Activated naive CD8-positive, alpha-beta T cell treated with anti-CD3 and anti-CD28 coated beads, Interleukin-2, amount 50 U/mL, for 24 hours (primary cell): Measurements from ENCODE around the gene AMZ1.

Experiments used
- ATAC-seq: fragments of 150-1000 bp; cut with Tn5 transposase; one replicate; pipeline ENCODE4 v1.10.0; 2021
- DNase-seq: peaks from one replicate; pipeline ENCODE4 v3.0.0; 2021
- H3K27ac Mint-ChIP-seq: one replicate; pipeline ENCODE4 v1.8.0; 2021; ENCODE audit warnings: mild to moderate bottlenecking, mixed read lengths
- H3K27me3 Mint-ChIP-seq: one replicate; pipeline ENCODE4 v1.8.0; 2021; ENCODE audit warnings: mixed read lengths
- H3K36me3 Mint-ChIP-seq: one replicate; pipeline ENCODE4 v1.8.0; 2021; ENCODE audit warnings: low read depth, mixed read lengths
- H3K4me1 Mint-ChIP-seq: one replicate; pipeline ENCODE4 v1.8.0; 2021; ENCODE audit warnings: mixed read lengths
- H3K4me3 Mint-ChIP-seq: one replicate; pipeline ENCODE4 v1.8.0; 2021; ENCODE audit warnings: mild to moderate bottlenecking, moderate library complexity, mixed read lengths
- H3K9me3 Mint-ChIP-seq: one replicate; pipeline ENCODE4 v1.8.0; 2021; ENCODE audit warnings: mixed read lengths

AMZ1 gene

DNA sequence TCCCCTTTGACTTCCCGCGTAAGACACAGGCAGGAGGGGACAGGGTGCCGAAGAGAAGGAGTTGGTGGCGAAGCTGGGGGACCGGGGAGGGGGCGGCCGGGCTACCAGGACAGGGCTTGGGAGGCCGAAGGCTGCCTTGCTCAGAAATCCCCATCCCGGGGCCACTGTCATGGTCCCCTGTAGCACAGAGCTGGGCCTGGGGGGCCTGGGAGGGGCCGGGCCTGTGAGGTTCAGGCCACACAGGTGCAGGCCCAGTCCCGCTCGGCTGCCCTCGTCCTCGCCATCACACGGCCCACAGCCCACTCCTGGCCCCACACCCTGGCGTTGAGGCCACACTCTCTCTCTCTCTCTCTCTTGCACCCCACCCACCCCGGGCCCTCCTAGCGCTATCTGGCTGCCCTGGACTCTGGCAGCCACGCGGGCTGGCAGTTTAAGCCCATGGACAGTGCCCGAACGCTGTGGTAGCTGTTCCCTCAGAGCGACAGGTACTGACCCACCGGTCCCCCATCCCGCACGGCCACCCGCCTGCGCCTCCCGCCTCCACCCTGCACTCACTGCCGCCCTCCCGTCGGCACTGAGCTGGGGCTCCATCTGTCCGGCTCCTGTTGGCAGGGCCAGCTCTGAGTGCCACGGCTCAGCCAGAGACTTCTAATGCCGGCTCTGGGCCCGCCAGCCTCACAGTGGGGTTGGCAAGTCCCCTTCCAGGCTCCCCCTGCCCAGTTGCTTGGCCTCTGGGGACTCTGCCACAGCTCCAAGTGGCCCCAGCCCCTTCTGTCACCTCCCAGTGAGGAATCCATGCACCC, 28.2 kb upstream of the AMZ1 start:
- no peak for DNase-seq
- Mint-ChIP-seq H3K9me3 (no peaks in the 10 kb centered on the region), H3K4me3 (no peak overlapping the region), H3K27me3 (no peaks in the 10 kb centered on the region), H3K36me3 (no peaks in the 10 kb centered on the region), H3K27ac (no peak overlapping the region), H3K4me1 (no peaks in the 10 kb centered on the region)
- no peak for ATAC-seq

DNA sequence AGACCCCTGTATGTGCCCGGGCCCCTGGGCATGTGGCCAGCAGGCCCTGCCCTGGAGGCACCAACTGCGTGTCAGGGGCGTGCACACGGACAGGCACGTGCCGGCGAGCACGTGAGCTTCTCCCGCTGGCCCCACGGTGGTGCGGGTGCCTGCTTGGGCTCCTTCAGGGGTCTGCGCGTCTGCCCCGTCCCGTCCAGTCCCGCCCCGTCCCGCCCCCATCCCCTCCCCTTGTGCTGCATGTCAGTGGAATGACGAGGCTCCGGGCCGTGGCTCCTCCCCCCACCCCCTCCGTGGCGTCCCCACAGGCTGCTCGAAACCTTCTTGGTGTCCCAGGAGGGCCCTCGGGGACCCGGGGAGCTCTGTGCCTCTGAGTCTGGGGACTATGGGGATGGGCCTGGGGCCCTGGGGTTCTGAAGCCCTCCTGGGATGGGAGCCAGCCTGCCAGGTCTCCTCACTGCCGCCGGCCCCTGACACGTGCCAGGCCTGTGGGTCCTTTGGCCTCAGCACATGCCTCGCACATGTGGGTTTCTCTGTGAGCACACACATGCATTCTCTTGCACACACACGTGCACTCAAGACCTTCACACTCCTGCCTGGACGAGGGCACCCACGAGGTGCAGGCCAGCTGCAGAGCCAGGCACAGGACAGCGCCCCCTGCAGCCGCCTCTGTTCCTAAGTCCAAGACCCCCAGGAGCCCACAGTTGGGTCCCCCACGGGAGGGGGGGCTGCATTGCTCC, 27.5 kb upstream of the AMZ1 start:
- ATAC-seq: no peak
- H3K27me3 Mint-ChIP-seq: no peaks in the 10 kb centered on the region
- no peak overlapping the region for H3K4me3 Mint-ChIP-seq
- H3K9me3 Mint-ChIP-seq: no peaks in the 10 kb centered on the region
- no peak for DNase-seq
- H3K27ac Mint-ChIP-seq: no peak overlapping the region
- H3K4me1 Mint-ChIP-seq: no peaks in the 10 kb centered on the region
- H3K36me3 Mint-ChIP-seq: no peaks in the 10 kb centered on the region

DNA sequence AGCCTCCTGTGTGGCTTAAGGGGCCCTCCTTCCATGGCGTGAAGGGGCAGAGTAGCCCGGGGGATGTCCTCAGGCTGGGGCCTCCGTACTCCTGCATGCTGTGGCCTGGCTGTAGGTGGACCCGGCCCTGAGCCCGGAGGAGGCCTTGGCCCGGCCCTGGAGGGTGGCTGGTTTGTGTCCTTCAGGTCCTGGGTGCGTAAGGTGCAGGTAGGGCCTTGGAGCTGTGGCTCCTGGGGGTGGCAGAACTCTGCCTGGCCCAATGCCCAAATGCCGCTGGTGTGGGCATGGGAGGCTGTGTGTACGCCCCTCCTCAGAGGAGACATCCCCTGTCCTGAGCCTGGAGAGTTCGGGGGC, 26.9 kb upstream of the AMZ1 start:
- Mint-ChIP-seq H3K4me1 (no peaks in the 10 kb centered on the region), H3K9me3 (no peaks in the 10 kb centered on the region), H3K27me3 (no peaks in the 10 kb centered on the region), H3K36me3 (no peaks in the 10 kb centered on the region), H3K27ac (no peak overlapping the region), H3K4me3 (no peak overlapping the region)
- ATAC-seq (no peak), DNase-seq (no peak)

DNA sequence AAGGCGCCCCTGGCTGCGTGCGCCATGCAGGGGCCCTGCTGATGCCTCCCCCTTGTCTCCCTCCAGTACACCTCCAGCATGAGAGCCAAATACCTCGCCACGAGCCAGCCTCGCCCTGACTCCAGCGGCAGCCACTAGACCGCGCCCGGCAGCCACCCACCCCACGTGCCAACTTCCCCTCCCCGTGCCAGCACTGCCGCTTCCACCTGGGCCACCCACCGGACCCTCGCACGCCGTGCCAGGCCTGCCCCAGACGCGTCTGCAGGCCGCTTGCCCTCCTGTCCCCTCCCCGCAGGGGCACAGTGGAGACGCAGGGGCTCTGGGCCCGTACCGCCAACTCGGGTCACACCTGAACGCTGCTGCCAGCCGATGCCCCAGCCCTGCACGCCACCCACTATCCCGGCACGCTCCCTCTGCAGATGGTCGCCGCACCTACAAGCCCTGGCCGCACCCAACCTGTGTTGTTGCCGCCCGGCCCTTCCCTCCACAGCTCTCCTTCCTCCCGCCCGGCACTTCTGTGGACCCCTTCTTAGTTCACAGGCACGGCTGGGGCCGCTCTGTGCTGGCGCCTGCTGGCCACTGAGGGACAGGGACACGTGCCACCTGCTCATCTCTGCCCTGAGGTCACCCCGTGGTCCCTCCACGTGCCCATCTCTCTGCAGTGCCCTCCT, 26.3 kb upstream of the AMZ1 start:
- H3K27me3 Mint-ChIP-seq: peaks cover 2% of the 10 kb centered on the region
- no peaks in the 10 kb centered on the region for H3K4me1 Mint-ChIP-seq
- ATAC-seq: no peak
- H3K4me3 Mint-ChIP-seq: no peak overlapping the region
- H3K27ac Mint-ChIP-seq: no peak overlapping the region
- no peak for DNase-seq
- H3K36me3 Mint-ChIP-seq: no peaks in the 10 kb centered on the region
- H3K9me3 Mint-ChIP-seq: no peaks in the 10 kb centered on the region

DNA sequence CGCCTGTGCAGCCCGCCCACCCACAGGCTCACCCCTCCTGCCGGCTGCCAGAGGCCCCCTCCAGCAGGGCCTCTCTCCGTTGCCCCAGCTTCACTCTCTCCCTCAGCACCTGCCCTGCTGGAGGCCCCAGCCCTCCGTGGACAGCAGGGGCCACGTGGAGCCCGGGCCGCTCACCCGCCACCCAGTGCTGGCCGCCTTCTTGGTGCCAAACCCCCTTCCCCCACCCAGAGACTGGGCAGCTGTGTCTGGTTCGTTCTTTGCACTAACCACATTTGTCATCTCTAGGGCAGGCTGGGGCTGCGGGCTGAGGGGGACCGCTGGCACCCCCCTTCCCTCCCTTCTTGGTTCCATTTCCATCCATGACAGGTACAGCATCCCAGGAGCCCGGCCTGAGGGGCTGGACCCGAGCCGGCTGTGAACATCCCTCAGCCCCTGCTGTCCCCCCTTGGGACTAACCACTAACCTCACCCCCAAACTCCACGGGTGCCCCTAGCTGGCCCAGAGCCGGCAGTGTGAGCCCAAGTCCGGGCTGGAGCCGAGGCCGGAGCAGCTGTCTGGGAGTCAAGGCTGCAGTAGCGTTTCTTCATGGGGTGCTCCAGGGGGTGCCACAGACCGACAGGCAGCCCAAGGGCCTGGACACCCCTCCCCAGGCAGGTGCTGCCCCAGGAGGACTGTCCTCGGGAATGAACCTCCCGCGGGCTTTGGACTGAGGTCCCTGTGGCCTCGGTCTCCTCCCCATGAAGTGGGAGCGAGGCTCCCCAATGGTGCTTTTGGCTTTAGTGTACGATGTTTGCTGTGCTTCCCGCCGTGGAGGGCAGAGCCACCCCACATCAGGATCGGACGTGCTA, 25.5 kb upstream of the AMZ1 start:
- ATAC-seq (no peak), DNase-seq (no peak)
- no peaks in the 10 kb centered on the region for H3K4me1 Mint-ChIP-seq
- H3K27me3 Mint-ChIP-seq: peaks cover 8% of the 10 kb centered on the region
- H3K36me3 Mint-ChIP-seq: no peaks in the 10 kb centered on the region
- no peaks in the 10 kb centered on the region for H3K9me3 Mint-ChIP-seq
- H3K4me3 Mint-ChIP-seq: no peak overlapping the region
- no peak overlapping the region for H3K27ac Mint-ChIP-seq

DNA sequence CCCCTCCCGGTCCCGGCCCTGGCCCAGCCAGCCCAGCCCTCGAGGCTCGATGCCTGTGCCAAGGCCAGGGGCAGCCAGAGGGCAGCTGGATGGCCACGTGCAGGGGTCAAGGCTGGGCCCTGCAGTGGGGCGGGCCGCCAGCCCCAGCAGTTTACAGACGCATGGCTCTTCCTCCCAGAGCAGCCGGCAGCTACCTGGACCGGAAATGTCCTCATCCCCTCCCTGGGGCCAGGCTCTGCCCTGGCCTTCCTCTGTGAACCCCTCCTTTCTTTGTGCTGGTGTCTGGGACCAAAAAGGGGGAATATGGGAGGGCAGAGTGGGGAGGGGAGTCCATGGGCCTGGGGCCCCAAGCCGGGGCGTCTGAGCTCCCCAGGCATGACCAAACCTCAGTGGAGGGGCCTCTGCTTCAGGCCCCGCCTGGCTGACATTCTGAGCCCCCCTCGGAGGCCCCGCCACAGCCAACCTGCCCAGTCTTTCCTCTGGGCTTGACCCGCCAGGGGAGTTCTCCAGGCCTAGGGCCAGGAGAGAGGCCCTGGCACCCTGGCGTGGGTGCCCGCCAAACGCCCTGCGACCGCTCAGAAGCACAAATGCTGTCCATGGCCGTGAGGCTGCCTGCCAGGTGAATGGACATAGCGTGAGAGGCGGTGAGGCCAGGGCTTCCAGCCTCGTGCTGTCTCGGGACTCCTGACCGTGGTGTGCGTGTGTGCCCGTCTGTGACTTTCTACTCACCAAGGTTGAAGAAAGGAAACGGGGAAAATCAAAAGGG, 24.7 kb upstream of the AMZ1 start:
- Mint-ChIP-seq H3K27ac (no peak overlapping the region), H3K4me1 (no peaks in the 10 kb centered on the region), H3K27me3 (peaks cover 13% of the 10 kb centered on the region), H3K9me3 (no peaks in the 10 kb centered on the region), H3K4me3 (no peak overlapping the region), H3K36me3 (no peaks in the 10 kb centered on the region)
- ATAC-seq: no peak
- no peak for DNase-seq

DNA sequence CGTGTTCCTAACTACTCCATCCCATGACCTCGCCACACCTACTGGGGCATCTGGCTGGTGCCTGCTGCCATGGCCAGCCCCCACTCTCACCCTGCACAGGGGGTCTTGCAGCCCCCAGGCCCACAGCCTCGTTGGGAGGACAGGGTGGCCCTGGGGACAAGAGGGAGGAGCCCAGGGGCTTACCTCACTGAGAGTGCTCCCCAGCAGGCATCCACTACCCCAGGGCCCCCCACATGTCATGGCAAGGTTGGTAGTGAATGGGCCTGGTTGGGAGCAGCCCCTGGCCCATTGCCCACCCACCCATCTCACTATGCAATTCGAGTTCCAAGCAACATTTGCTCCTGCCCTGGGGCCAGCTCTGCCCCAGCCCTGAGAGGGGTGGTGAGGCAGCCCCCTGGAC, 24.0 kb upstream of the AMZ1 start:
- no peak for ATAC-seq
- no peak overlapping the region for H3K27ac Mint-ChIP-seq
- H3K4me3 Mint-ChIP-seq: no peak overlapping the region
- no peaks in the 10 kb centered on the region for H3K9me3 Mint-ChIP-seq
- H3K36me3 Mint-ChIP-seq: no peaks in the 10 kb centered on the region
- H3K4me1 Mint-ChIP-seq: no peaks in the 10 kb centered on the region
- DNase-seq: no peak
- peaks cover 15% of the 10 kb centered on the region for H3K27me3 Mint-ChIP-seq

DNA sequence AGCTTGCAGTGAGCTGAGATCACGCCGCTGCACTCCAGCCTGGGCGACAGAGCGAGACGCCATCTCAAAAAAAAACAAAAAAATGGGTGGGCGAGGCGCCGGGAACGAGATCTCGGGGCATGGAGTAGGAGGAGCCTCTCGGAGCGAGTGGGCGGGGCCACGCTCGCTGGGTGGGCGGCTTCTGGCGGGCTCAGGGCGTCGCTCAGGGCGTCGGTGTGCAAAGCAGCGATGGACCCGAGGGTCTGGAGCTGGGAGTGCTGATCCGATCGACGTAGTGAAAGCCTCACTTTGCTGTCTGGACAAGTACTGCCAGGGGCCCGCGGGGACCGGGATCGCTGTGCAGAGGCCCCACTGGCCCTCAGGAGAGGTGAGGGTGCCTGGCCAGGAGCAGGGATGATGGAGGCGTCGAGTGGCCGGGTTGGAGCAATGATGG, 22.6 kb upstream of the AMZ1 start:
- DNase-seq (no peak), ATAC-seq (no peak)
- Mint-ChIP-seq H3K27ac (no peak overlapping the region), H3K4me3 (no peak overlapping the region), H3K27me3 (peaks cover 22% of the 10 kb centered on the region), H3K36me3 (no peaks in the 10 kb centered on the region), H3K9me3 (no peaks in the 10 kb centered on the region), H3K4me1 (no peaks in the 10 kb centered on the region)

DNA sequence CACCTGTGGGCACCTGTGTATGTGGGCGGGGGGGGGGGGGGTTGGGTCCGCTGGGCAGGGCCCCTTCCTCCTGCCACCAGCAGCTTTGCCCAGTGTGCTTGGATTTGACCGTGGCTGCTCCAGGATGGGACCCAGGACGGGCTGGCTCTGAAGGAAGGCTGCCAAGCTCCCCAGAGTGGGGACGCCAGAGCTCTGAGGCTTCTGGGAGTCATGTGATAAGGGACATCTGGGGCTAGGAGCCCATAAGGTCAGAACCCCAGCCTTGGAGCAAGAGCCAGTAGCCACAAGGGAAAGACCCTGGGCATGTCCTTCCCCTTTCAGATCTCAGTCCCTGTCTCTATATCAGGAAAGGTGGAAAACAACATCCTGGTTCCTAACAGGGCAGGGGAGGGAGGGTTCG, 21.8 kb upstream of the AMZ1 start:
- H3K4me3 Mint-ChIP-seq: no peak overlapping the region
- H3K4me1 Mint-ChIP-seq: peaks cover 1% of the 10 kb centered on the region
- ATAC-seq: no peak
- no peaks in the 10 kb centered on the region for H3K36me3 Mint-ChIP-seq
- peaks cover 22% of the 10 kb centered on the region for H3K27me3 Mint-ChIP-seq
- DNase-seq: no peak
- H3K27ac Mint-ChIP-seq: no peak overlapping the region
- H3K9me3 Mint-ChIP-seq: no peaks in the 10 kb centered on the region

DNA sequence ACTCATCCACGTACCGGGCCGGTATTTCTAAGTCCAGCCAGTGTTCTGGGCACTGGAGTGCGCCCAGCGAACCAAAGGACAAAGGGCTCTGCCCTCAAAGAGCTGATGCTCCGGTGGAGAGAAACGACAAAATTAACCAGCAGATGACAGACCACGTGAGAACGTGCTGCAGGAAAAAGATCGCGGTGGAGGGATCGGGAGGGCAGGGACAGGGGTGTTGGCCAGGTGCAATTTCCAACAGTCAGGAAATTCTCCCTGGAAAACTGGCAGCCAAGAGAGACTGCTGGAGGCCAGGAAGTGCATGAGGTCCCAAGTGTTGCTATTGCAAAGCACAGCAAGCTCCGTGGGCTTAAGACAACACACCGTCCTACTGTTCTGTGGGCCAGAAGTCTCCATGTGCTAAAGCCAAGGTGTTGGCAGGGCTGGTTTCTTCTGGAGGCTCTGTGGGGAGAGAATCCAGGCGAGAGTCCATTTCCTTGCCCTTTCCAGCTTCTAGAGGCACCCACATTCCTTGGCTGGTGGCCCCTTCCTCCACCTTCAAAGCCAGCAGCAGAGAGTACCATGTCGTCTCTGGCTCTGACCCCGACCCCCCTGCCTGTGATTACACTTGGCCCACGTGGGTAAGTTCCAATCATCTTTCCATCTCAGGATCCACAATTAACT, 21.3 kb upstream of the AMZ1 start:
- Mint-ChIP-seq H3K27me3 (peaks cover 22% of the 10 kb centered on the region), H3K27ac (no peak overlapping the region), H3K36me3 (no peaks in the 10 kb centered on the region), H3K9me3 (no peaks in the 10 kb centered on the region), H3K4me3 (no peak overlapping the region), H3K4me1 (peaks cover 1% of the 10 kb centered on the region)
- DNase-seq (no peak), ATAC-seq (no peak)

DNA sequence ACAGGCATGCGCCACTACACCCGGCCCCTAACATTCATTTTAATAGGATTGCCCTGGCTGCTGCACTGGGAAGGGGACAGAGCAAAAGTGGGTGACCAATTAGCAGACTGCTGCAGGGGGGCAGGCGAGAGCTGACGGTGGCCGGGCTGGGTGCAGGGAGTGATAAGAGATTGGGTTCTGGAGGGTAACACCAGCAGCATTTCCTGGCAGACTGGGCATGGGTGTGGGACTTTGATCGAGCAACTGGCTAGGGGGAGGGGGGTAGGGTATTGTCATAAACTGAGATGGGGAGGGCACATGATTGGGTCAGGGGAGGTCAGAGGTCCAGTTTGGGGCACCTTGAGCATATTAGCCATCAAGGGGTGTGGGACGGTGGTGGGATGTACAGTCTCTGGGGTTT, 20.2 kb upstream of the AMZ1 start:
- no peak overlapping the region for H3K27ac Mint-ChIP-seq
- no peak for ATAC-seq
- DNase-seq: no peak
- H3K9me3 Mint-ChIP-seq: no peaks in the 10 kb centered on the region
- no peaks in the 10 kb centered on the region for H3K36me3 Mint-ChIP-seq
- H3K4me1 Mint-ChIP-seq: peaks cover 1% of the 10 kb centered on the region
- H3K27me3 Mint-ChIP-seq: peaks cover 22% of the 10 kb centered on the region
- no peak overlapping the region for H3K4me3 Mint-ChIP-seq

DNA sequence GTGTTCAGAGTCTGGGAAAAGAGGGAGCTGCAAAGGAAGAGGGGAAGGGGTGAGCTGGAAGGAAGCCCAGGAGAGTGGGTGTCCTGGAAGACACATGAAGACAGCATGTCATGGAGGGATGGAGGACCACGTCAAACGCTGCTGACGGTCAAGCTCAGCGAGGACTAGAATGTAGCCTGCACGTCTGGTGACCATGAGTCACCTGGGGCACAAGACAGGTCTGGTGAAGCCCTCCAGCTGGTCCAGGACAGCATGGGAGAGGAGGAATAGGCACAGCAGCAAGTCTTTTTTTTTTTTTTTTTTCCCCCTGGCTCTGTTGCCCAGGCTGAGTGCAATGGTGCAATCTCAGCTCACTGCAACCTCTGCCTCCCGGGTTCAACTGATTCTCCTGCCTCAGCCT, 19.6 kb upstream of the AMZ1 start:
- Mint-ChIP-seq H3K9me3 (no peaks in the 10 kb centered on the region), H3K4me3 (no peak overlapping the region), H3K27me3 (peaks cover 22% of the 10 kb centered on the region), H3K27ac (no peak overlapping the region), H3K4me1 (peaks cover 1% of the 10 kb centered on the region), H3K36me3 (no peaks in the 10 kb centered on the region)
- ATAC-seq (no peak), DNase-seq (no peak)

DNA sequence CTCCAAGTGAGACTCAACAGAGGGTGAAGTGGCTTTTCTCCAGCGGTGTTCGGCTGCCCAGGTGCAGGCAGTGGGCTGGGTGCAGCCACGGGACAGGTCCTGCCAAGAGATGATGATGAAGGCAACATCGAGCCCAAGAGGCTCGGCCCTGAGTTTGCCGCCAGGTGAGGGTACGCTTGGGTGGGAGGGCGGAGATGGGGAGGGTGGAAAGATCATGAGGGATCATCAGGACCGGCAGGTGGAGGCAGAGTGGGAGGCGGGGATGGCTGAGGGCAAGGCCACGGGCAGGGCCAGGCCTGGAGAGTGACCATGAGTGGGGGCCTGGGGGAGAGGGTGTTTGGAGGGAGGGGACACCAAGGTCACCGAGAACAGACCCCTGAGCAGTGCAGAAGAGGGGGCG, 17.8 kb upstream of the AMZ1 start:
- no peak overlapping the region for H3K27ac Mint-ChIP-seq
- ATAC-seq (no peak), DNase-seq (no peak)
- H3K9me3 Mint-ChIP-seq: no peaks in the 10 kb centered on the region
- H3K36me3 Mint-ChIP-seq: no peaks in the 10 kb centered on the region
- H3K4me3 Mint-ChIP-seq: no peak overlapping the region
- peaks cover 22% of the 10 kb centered on the region for H3K27me3 Mint-ChIP-seq
- peaks cover 1% of the 10 kb centered on the region for H3K4me1 Mint-ChIP-seq
